Liver (tissue), 9 donors: ENCODE results near the gene FOXO3. TPM values are rescaled to one million over a fixed set of nuclear protein-coding genes. Genes with fewer than 3 reads are reported as not detected.

Experiments used
- DNase-seq: peaks from one replicate; pipeline ENCODE4 v3.0.0-alpha.2; 2017; ENCODE audit warnings: low spot score
- H3K27ac ChIP-seq, 2 donors: one replicate each; pipeline ENCODE4 v1.7.0; 2013; ENCODE audit warnings: inconsistent platforms in 2 of 2, low read length in 2 of 2, control low read depth in 1 of 2, low read depth in 1 of 2, mild to moderate bottlenecking in 1 of 2
- H3K27me3 ChIP-seq, 4 donors: one replicate each; pipeline versions ENCODE4 v1.6.1 to v1.7.0; 2013; ENCODE audit warnings: low read length in 3 of 4, inconsistent platforms in 1 of 4, mild to moderate bottlenecking in 1 of 4, moderate library complexity in 1 of 4; ENCODE audit not compliant: control insufficient read depth in 4 of 4, insufficient read depth in 4 of 4
- H3K36me3 ChIP-seq, 4 donors: one replicate each; pipeline versions ENCODE4 v1.6.1 to v1.7.0; 2013; ENCODE audit warnings: low read length in 3 of 4, mild to moderate bottlenecking in 3 of 4, low read depth in 1 of 4, moderate library complexity in 1 of 4; ENCODE audit not compliant: control insufficient read depth in 4 of 4, insufficient read depth in 3 of 4
- H3K4me1 ChIP-seq, 4 donors: one replicate each; pipeline versions ENCODE4 v1.6.1 to v1.7.0; 2013; ENCODE audit warnings: low read length in 3 of 4, mild to moderate bottlenecking in 3 of 4, moderate library complexity in 1 of 4; ENCODE audit not compliant: control insufficient read depth in 4 of 4, insufficient read depth in 4 of 4
- H3K4me3 ChIP-seq, 3 donors: one replicate each; pipeline versions ENCODE4 v1.6.1 to v1.7.0; 2013; ENCODE audit warnings: low read length in 3 of 3, control low read depth in 1 of 3, low read depth in 1 of 3, mild to moderate bottlenecking in 1 of 3
- H3K9ac ChIP-seq, 2 donors: one replicate each; pipeline ENCODE4 v1.7.0; 2013; ENCODE audit warnings: low read length in 2 of 2, mild to moderate bottlenecking in 2 of 2, moderate library complexity in 2 of 2, control low read depth in 1 of 2, low read depth in 1 of 2
- H3K9me3 ChIP-seq, 4 donors: one replicate each; pipeline versions ENCODE4 v1.6.1 to v1.7.0; 2013; ENCODE audit warnings: low read length in 3 of 4; ENCODE audit not compliant: control insufficient read depth in 4 of 4
- EGR1 ChIP-seq, 2 donors: IDR thresholded peaks; 2 replicates each; pipeline ENCODE4 v1.6.1; 2016 to 2018; ENCODE audit warnings: antibody characterized with exemption in 2 of 2, low read depth in 2 of 2
- GABPA ChIP-seq, 2 donors: IDR thresholded peaks in 1 of 2; conservative IDR thresholded peaks in 1 of 2; 2 replicates each; pipeline ENCODE4 v1.6.1; 2016; ENCODE audit warnings: antibody characterized with exemption in 2 of 2, mild to moderate bottlenecking in 1 of 2, moderate library complexity in 1 of 2
- HNF4A ChIP-seq, 2 donors: conservative IDR thresholded peaks; 2 replicates each; pipeline ENCODE4 v1.6.1; 2016; ENCODE audit warnings: antibody characterized with exemption in 2 of 2, mild to moderate bottlenecking in 2 of 2
- JUND ChIP-seq, 2 donors: IDR thresholded peaks; 2 replicates each; pipeline ENCODE4 v1.6.1; 2016; ENCODE audit warnings: antibody characterized with exemption in 2 of 2
- MAX ChIP-seq: IDR thresholded peaks from 2 replicates; pipeline ENCODE4 v1.6.1; 2016; ENCODE audit warnings: antibody characterized with exemption
- NR2F2 ChIP-seq: IDR thresholded peaks from 2 replicates; pipeline ENCODE4 v1.6.1; 2016; ENCODE audit warnings: antibody characterized with exemption
- RAD21 ChIP-seq, 2 donors: IDR thresholded peaks; 2 replicates each; pipeline ENCODE4 v1.6.1; 2016; ENCODE audit warnings: antibody characterized with exemption in 2 of 2, mild to moderate bottlenecking in 2 of 2
- REST ChIP-seq: IDR thresholded peaks from 2 replicates; pipeline ENCODE4 v1.6.1; 2016; ENCODE audit warnings: antibody characterized with exemption, mild to moderate bottlenecking
- RXRA ChIP-seq, 2 donors: IDR thresholded peaks; 2 replicates each; pipeline ENCODE4 v1.6.1; 2017 to 2018; ENCODE audit warnings: antibody characterized with exemption in 2 of 2, mild to moderate bottlenecking in 1 of 2
- SP1 ChIP-seq: IDR thresholded peaks from 2 replicates; pipeline ENCODE4 v1.6.1; 2018; ENCODE audit warnings: antibody characterized with exemption, mild to moderate bottlenecking
- YY1 ChIP-seq: IDR thresholded peaks from 2 replicates; pipeline ENCODE4 v1.6.1; 2016; ENCODE audit warnings: antibody characterized with exemption, mild to moderate bottlenecking
- WGBS: extraction: QIAGEN DNeasy Blood & Tissue Kit; methylation state at CpG from one replicate; pipeline ENCODE4 v1.1.7; 2013; 5-methylcytosine and 5-hydroxymethylcytosine counted together
- polyA plus RNA-seq, 2 donors: library from polyadenylated mRNA; stranded (reverse) in 1 of 2; unstranded in 1 of 2; fragments of 200-250 nt in 1 of 2; fragments of >200 nt in 1 of 2; fragmentation: Nextera tagmentation in 1 of 2; extraction: Ambion mirVana in 1 of 2; gene quantifications; one replicate each; pipeline versions ENCODE4 v1.2.1 to v1.2.3, GENCODE V29; 2013 to 2015
- total RNA-seq, 2 donors: library from RNA; depleted of rRNA; stranded (reverse); fragments of >200 nt; gene quantifications; one replicate each; pipeline ENCODE4 v1.2.3, GENCODE V29; 2014
- TF ChIP-seq, protein P1 (sequence below): IDR thresholded peaks from 2 replicates; pipeline ENCODE4 v1.6.1; 2016; ENCODE audit warnings: antibody characterized with exemption
- TF ChIP-seq, protein P2 (sequence below): fragments of 150-350 bp; IDR thresholded peaks from 2 replicates; pipeline ENCODE4 v1.5.1; 2017; ENCODE audit warnings: improper control_type of control experiment, low read depth, low read length; ENCODE audit not compliant: missing input control
- donor health status: healthy.
- donor health status: healthy.
- donor health status: healthy.
- donor health status: healthy.
- donor health status: healthy.

Gene FOXO3
- total and polyA plus RNA-seq, 4 donors = 6.0 to 72.2 (median 17.3) TPM

DNA sequence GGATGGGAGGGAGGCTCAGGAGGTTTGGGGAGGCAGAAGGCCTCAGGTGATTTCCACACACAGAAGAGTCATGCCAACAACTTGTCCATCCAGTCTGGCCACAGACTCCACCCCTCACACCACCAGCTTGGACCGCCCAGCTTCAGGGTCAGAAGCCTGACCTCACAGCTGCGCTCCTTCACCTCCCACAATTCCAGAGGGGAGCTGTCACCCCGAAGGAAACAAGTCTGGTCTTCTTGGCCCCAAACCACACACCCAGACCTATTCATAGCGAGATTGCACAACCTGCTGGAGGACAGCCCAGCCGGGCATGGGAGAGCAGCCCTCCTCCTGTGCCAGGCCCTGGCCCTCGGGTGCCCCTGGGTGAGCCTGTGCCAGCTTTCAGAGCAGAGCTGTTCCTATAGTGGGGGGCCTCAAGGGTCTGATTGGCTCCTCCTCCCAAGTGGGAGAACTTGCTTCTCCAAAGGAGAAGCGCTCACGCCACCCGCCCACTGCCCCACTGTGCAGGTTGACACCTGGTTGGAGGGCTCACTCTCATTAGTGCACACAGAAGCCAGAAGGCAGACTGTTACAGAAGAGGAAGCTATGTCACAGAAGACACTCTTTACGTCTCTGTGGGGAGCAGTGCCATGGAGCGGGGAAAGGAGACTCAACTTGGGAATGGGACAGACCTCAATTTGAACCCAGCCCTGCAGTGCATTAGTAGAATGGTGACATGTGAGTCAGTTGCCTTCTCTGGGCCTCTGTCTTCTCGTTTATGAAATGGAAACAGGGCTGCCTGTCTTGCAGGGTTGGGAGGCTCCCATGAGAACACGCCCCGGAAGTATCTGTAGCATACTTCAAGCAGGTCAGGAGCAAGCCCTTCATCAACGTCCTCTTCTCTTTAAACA is 128.8 kb downstream of the FOXO3 start:
- Histone ChIP-seq H3K27ac (peak overlapping the region; percentile 22 to 46), H3K9ac (no peak overlapping the region), H3K4me3 (no peak overlapping the region), H3K4me1 (peaks cover 5 to 21% (median 11%) of the 10 kb centered on the region in 4 donors), H3K9me3 (no peaks in the 10 kb centered on the region), H3K36me3 (peaks cover 0 to 8% (median 4%) of the 10 kb centered on the region in 4 donors), H3K27me3 (no peaks in the 10 kb centered on the region)
- TF ChIP-seq EGR1 (IDR thresholded peaks at IDR 0.05; ENCODE audit: low read depth in 2 of 2) = no peak
- peak; percentile 28 for TF ChIP-seq YY1
- TF ChIP-seq JUND (IDR thresholded peaks at IDR 0.05) = peak in 1 of 2 donors; percentile 73
- TF ChIP-seq RAD21 (IDR thresholded peaks at IDR 0.05) = peak; percentile 59 to 65
- peak; percentile 35 for TF ChIP-seq SP1
- TF ChIP-seq HNF4A (conservative IDR thresholded peaks at IDR 0.05) = peak; percentile 64 to 69
- peak; percentile 14 for TF ChIP-seq REST
- peak; percentile 68 to 80 for TF ChIP-seq RXRA (IDR thresholded peaks at IDR 0.05)
- TF ChIP-seq, protein P1, sequence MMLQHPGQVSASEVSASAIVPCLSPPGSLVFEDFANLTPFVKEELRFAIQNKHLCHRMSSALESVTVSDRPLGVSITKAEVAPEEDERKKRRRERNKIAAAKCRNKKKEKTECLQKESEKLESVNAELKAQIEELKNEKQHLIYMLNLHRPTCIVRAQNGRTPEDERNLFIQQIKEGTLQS = no peak
- TF ChIP-seq MAX = no peak
- TF ChIP-seq NR2F2 = peak; percentile 89
- no peak for DNase-seq
- 59% methylated on average over 15 of the region's 15 CpGs for WGBS

- no peak overlapping the region for H3K27ac ChIP-seq
- DNase-seq = no peak
- 94% methylated on average over 6 of the region's 6 CpGs for WGBS
Measured at GRCh38 chr6:108690326-108691049, 129.8 kb downstream of the FOXO3 start.

More at GRCh38 chr6:108690326-108691049, 129.8 kb downstream of the FOXO3 start:
- peaks cover 0 to 8% (median 4%) of the 10 kb centered on the region in 4 donors for H3K36me3 ChIP-seq
- no peaks in the 10 kb centered on the region for H3K9me3 ChIP-seq
- peaks cover 5 to 21% (median 11%) of the 10 kb centered on the region in 4 donors for H3K4me1 ChIP-seq
- H3K4me3 ChIP-seq = no peak overlapping the region
- H3K9ac ChIP-seq = no peak overlapping the region
- H3K27me3 ChIP-seq = no peaks in the 10 kb centered on the region
- TF ChIP-seq JUND (IDR thresholded peaks at IDR 0.05) (no peak), HNF4A (conservative IDR thresholded peaks at IDR 0.05) (no peak), GABPA (IDR thresholded peaks at IDR 0.05 in 1 of 2, conservative IDR thresholded peaks at IDR 0.05 in 1 of 2) (no peak)
- TF ChIP-seq, protein P2, sequence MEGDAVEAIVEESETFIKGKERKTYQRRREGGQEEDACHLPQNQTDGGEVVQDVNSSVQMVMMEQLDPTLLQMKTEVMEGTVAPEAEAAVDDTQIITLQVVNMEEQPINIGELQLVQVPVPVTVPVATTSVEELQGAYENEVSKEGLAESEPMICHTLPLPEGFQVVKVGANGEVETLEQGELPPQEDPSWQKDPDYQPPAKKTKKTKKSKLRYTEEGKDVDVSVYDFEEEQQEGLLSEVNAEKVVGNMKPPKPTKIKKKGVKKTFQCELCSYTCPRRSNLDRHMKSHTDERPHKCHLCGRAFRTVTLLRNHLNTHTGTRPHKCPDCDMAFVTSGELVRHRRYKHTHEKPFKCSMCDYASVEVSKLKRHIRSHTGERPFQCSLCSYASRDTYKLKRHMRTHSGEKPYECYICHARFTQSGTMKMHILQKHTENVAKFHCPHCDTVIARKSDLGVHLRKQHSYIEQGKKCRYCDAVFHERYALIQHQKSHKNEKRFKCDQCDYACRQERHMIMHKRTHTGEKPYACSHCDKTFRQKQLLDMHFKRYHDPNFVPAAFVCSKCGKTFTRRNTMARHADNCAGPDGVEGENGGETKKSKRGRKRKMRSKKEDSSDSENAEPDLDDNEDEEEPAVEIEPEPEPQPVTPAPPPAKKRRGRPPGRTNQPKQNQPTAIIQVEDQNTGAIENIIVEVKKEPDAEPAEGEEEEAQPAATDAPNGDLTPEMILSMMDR = no peak
